Transverse colon (tissue), 4 donors: ENCODE results near the gene PASD1. TPM values are rescaled to one million over a fixed set of nuclear protein-coding genes. Genes with fewer than 3 reads are reported as not detected.

Experiments
- DNase-seq: peaks from one replicate; pipeline ENCODE4 v3.0.0-alpha.2; 2019
- H3K27ac ChIP-seq, 4 donors: fragments of 200-600 bp; sonication (generic); 2 replicates each; pipeline ENCODE4 v1.5.1; 2016 to 2018; ENCODE audit warnings: inconsistent platforms in 4 of 4
- H3K27me3 ChIP-seq: fragments of 200-600 bp; sonication (generic); 2 replicates; pipeline ENCODE4 v1.5.1; 2017; ENCODE audit warnings: inconsistent platforms
- H3K36me3 ChIP-seq, 4 donors: fragments of 200-600 bp; sonication (generic); 2 replicates each; pipeline ENCODE4 v1.5.1; 2017 to 2019; ENCODE audit warnings: inconsistent platforms in 4 of 4
- H3K4me1 ChIP-seq, 4 donors: fragments of 200-600 bp; sonication (generic); 2 replicates each; pipeline ENCODE4 v1.5.1; 2017 to 2020; ENCODE audit warnings: inconsistent platforms in 4 of 4
- H3K4me3 ChIP-seq, 4 donors: fragments of 200-600 bp; sonication (generic); 1 replicate in 1 of 4; 2 replicates in 3 of 4; pipeline versions ENCODE4 v1.5.1 to v1.6.1; 2017 to 2019; ENCODE audit warnings: inconsistent platforms in 4 of 4
- H3K9me3 ChIP-seq, 2 donors: fragments of 200-600 bp; sonication (generic); 2 replicates each; pipeline ENCODE4 v1.5.1; 2017 to 2019; ENCODE audit warnings: inconsistent platforms in 2 of 2
- EP300 ChIP-seq: sonication (generic); formaldehyde crosslinking; IDR thresholded peaks from one replicate; pipeline ENCODE4 v1.6.1; 2017; ENCODE audit warnings: antibody characterized with exemption, low read depth
- POLR2A ChIP-seq: fragments of 450-650 bp; IDR thresholded peaks from one replicate; pipeline ENCODE4 v1.6.1; 2016; ENCODE audit warnings: antibody characterized with exemption, mild to moderate bottlenecking, moderate library complexity
- POLR2AphosphoS5 ChIP-seq, 3 donors: sonication (generic); formaldehyde crosslinking; IDR thresholded peaks; one replicate each; pipeline ENCODE4 v1.6.1; 2016; ENCODE audit warnings: antibody characterized with exemption in 3 of 3
- WGBS, 2 donors: methylation state at CpG; one replicate each; pipeline ENCODE4 v1.1.5; 2018; ENCODE audit warnings: low coverage in 1 of 2; 5-methylcytosine and 5-hydroxymethylcytosine counted together
- in situ Hi-C, 4 donors: fragments of 200-750 bp; cut with MboI; loops; one replicate each; pipeline versions ENCODE4 v1.15.0 to v1.15.1; 2017; ENCODE audit warnings: low sequenced_read_pairs in 3 of 4, low pct_ligation_motif_present in 1 of 4, low pct_unique_long_range_greater_than_20kb in 1 of 4
- intact Hi-C: fragments of 100-400 bp; cut with DNase I; formaldehyde crosslinking; loops from one replicate; pipeline ENCODE4 v1.15.1; 2023; ENCODE audit warnings: low total_unique reads
- total RNA-seq, 4 donors: library from RNA; depleted of rRNA; stranded (reverse); fragments of >200 nt; gene quantifications; one replicate each; pipeline ENCODE4 v1.1.0, GENCODE V29; 2016
- TF ChIP-seq, protein P1 (sequence below), 5 experiments: fragments of 200-600 bp in 3 of 5; fragments of 450-650 bp in 2 of 5; sonication (generic) in 3 of 5; IDR thresholded peaks; 1 replicate in 2 of 5; 2 replicates in 3 of 5; pipeline ENCODE4 v1.5.1; 2016 to 2017; ENCODE audit warnings: antibody characterized with exemption in 5 of 5, inconsistent platforms in 3 of 5, mild to moderate bottlenecking in 2 of 5, moderate library complexity in 1 of 5

Gene PASD1
- total RNA-seq, 4 donors from 2014 or later, result not detected

DNA sequence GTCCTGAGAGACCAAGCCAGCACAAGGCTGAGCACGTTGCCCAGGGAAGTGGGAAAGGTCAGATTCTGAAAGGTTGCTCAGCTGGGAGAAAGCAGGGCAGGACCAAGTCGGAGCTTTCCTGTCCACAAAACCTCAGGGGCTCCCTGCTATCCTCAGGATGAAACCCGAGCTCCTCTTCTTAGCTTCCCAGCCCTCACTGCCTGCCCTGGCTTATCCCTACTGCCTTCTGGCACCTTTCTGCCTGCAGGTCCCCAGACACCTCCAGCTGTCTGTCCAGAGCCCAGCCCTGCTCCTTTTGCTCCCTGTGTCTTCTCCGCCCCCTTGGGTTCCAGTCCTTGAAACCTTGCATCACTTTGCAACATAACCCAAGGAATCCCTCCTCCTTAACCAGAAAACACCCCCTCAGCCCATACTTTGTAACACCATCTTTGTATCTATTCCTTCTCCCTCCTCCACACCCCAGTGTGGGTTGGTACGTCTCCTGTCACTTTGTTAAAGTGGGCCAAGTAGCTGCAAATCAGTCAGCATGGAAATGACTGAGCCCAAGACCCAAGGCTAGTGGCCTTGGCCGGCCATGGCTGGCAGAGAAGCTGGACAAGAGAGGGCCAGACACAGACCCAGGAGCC lies 111.8 kb downstream of the PASD1 start:
- Histone ChIP-seq H3K36me3 (no peaks in the 10 kb centered on the region), H3K9me3 (no peaks in the 10 kb centered on the region), H3K27ac (no peak overlapping the region), H3K4me1 (no peaks in the 10 kb centered on the region), H3K27me3 (no peaks in the 10 kb centered on the region), H3K4me3 (no peak overlapping the region)
- intact Hi-C loops (no loop called here), in situ Hi-C loops (loop anchor here in 2 of 4 donors (10.0 to 25.0 kb wide), 2 partner anchors 513 to 520 kb away; no protein-coding TSS in a partner anchor)
- TF ChIP-seq EP300 (no peak), POLR2A (no peak), POLR2AphosphoS5 (IDR thresholded peaks at IDR 0.05) (no peak)
- TF ChIP-seq, protein P1, sequence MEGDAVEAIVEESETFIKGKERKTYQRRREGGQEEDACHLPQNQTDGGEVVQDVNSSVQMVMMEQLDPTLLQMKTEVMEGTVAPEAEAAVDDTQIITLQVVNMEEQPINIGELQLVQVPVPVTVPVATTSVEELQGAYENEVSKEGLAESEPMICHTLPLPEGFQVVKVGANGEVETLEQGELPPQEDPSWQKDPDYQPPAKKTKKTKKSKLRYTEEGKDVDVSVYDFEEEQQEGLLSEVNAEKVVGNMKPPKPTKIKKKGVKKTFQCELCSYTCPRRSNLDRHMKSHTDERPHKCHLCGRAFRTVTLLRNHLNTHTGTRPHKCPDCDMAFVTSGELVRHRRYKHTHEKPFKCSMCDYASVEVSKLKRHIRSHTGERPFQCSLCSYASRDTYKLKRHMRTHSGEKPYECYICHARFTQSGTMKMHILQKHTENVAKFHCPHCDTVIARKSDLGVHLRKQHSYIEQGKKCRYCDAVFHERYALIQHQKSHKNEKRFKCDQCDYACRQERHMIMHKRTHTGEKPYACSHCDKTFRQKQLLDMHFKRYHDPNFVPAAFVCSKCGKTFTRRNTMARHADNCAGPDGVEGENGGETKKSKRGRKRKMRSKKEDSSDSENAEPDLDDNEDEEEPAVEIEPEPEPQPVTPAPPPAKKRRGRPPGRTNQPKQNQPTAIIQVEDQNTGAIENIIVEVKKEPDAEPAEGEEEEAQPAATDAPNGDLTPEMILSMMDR (IDR thresholded peaks at IDR 0.05), result no peak
- DNase-seq, result no peak
- 58 to 100% methylated on average over 1 to 6 of the region's 6 CpGs for WGBS, 2 donors

DNA sequence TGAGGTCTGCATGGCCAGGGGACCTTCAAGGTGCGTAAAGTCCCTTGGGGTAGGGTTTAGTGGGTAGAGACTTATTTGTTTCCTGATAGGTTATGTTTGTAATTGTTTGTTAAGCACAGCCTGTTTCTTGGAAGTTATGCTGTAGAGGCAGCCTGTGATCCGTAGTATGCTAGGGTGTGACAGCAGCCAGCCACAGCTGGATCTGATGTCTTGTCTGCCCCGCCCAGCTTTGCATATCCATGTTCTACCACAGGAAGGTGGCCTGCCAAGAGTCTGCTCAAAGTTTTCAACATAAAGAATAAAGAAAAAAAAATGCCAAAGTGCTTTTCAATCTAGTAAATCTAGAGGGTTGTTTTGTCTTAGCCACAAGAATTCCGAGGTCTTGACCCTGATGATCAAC lies 112.7 kb downstream of the PASD1 start:
- TF ChIP-seq EP300 (no peak), POLR2A (no peak), POLR2AphosphoS5 (IDR thresholded peaks at IDR 0.05) (no peak)
- TF ChIP-seq, protein P1 (IDR thresholded peaks at IDR 0.05), result no peak
- H3K36me3 ChIP-seq, result no peaks in the 10 kb centered on the region
- 42 to 83% methylated on average over 2 to 4 of the region's 4 CpGs for WGBS, 2 donors
- H3K4me3 ChIP-seq, result no peak overlapping the region
- no peaks in the 10 kb centered on the region for H3K9me3 ChIP-seq
- no peaks in the 10 kb centered on the region for H3K4me1 ChIP-seq
- H3K27ac ChIP-seq, result no peak overlapping the region
- no peaks in the 10 kb centered on the region for H3K27me3 ChIP-seq
- intact Hi-C loops (no loop called here), in situ Hi-C loops (loop anchor here in 2 of 4 donors (10.0 to 25.0 kb wide), 2 partner anchors 514 to 521 kb away; no protein-coding TSS in a partner anchor)
- no peak for DNase-seq

DNA sequence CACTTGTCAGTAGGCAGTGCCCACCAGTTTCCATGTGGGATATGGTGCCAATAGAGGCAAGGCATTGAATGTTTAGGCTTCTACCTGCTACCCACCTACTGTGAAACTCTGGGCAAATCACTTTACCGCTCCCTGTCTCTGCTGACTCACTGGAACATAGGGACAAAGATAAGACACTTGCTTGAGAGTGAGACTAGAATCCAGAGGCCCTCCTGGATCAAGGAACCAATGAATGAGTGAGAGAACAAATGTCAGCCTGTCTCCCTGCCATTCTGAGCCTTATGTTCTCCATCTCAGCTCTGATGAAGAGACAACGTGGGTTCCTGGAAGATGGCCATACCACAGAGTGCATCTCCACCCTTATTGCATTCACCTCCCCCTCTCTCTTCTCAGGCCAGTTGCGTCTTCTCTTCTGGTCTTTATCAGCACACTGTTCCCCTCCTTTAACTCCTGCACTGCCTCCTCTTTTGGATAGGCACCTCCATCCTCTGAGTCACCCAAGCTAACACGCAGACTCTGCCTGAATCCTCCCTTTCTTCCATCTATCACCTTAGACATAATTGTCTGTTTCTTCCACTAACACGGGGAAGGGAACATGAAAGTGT lies 116.4 kb downstream of the PASD1 start:
- Histone ChIP-seq H3K36me3 (no peaks in the 10 kb centered on the region), H3K27ac (no peak overlapping the region), H3K27me3 (no peaks in the 10 kb centered on the region), H3K9me3 (no peaks in the 10 kb centered on the region), H3K4me3 (no peak overlapping the region), H3K4me1 (no peaks in the 10 kb centered on the region)
- in situ Hi-C loops, result loop anchor here (5.0 to 25.0 kb wide), 3 partner anchors 518 to 528 kb away; no protein-coding TSS in a partner anchor
- DNase-seq, result no peak
- WGBS, 2 donors, result 53% methylated on average over 5 of the region's 5 CpGs; no CpG with 5 or more reads in 1 of the 2 donors
- intact Hi-C loops, result loop anchor here (5.0 kb wide), 2 partner anchors 528 to 1628 kb away; no protein-coding TSS in a partner anchor
- TF ChIP-seq POLR2AphosphoS5 (IDR thresholded peaks at IDR 0.05) (no peak), POLR2A (no peak), EP300 (no peak)
- TF ChIP-seq, protein P1 (IDR thresholded peaks at IDR 0.05), result no peak

DNA sequence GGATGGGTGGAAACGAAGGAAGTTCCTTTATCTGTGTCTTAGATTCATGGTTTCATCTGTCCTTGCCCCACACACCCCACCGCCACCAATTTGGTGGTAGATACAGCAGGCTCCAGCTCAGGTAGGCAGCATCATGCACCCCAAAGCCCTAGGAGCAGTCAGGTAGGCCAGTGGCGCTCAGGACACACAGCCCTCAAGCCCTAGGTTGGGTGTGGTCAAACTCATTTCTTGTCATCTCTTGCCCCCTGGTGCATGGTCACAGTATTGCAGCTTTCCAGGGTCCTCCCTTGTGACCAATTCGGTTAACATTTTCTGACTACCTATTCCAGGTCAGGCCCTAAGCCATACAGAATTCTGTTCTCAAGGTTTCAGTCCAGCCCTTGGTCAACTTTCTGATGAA lies 117.3 kb downstream of the PASD1 start:
- 48% methylated on average over 4 of the region's 4 CpGs; no CpG with 5 or more reads in 1 of the 2 donors for WGBS, 2 donors
- no peaks in the 10 kb centered on the region for H3K4me1 ChIP-seq
- H3K36me3 ChIP-seq, result no peaks in the 10 kb centered on the region
- DNase-seq, result peak; percentile 57
- no peaks in the 10 kb centered on the region for H3K9me3 ChIP-seq
- H3K27me3 ChIP-seq, result no peaks in the 10 kb centered on the region
- intact Hi-C loops, result loop anchor here (5.0 kb wide), 2 partner anchors 529 to 1629 kb away; no protein-coding TSS in a partner anchor
- no peak overlapping the region for H3K27ac ChIP-seq
- in situ Hi-C loops, result loop anchor here in 3 of 4 donors (5.0 to 25.0 kb wide), 2 partner anchors 519 to 529 kb away; no protein-coding TSS in a partner anchor
- TF ChIP-seq EP300 (no peak), POLR2A (no peak)
- TF ChIP-seq, protein P1 (IDR thresholded peaks at IDR 0.05), result peak; percentile 43 to 60 (median 55)
- no peak overlapping the region for H3K4me3 ChIP-seq
